Measurements from ENCODE around the gene EIF3D.

The EIF3D gene

DNA sequence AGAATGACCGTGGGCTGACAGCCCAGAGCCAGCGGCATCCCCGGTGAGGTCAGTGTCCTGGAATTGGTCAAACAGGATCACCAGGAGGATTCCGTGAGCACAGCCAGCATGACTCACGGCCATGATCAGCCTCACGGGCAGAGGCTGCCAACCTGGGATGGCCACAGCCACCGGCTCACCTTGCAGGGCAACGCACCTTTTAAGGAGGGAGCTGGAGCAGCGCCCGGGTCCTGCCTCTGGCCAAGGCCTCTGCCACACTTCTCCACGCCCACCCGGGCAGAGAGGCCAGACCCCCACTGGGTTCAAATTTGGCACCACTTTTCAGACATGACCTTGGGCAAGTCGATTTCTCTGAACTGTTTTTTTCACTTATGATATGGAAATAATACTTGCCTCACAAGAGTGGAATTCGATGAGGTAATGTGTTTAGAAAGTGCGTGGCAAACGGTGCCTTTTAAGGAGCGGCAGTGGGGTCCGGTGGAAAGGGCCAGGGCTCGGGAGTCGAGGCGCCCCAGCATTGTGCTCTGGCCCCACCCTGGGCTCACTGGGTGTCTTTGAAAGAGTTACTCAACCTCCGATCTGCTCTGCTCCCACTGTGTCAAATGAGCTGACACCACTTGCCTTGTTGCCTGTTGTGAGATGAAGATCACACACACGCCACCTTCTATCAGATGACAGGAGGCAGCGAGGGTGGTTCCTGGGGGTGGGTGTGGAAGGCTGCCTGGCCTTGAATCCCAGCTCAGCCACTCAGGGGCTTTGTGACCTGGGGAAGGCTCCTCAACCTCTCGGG is 63.5 kb downstream of the EIF3D start:
- peak; percentile 74 for DNase-seq

DNA sequence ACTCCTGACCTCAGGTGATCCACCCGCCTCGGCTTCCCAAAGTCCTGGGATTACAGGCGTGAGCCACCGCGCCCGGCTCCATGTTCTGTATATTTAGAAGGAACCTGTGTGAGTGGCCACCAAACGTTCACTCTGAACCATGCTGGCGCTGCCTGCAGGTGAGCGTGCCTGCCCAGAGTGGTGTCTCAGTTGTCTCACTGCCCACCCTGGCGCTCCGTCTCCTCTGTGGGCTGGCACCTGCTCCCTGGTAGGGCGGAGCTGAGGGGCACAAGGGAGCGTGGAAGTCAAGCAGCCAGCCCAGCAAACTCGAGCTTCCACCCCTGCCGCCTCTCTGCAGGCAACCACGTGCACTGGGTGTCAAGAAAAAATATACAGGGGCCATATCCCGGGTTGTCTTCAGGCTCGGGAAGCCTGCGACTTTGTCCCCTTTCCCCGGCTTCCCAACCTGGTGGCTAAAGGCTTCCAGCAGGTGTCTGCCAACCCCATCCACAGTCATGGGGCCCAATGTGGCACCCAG is 64.2 kb downstream of the EIF3D start:
- no peak for DNase-seq

DNA sequence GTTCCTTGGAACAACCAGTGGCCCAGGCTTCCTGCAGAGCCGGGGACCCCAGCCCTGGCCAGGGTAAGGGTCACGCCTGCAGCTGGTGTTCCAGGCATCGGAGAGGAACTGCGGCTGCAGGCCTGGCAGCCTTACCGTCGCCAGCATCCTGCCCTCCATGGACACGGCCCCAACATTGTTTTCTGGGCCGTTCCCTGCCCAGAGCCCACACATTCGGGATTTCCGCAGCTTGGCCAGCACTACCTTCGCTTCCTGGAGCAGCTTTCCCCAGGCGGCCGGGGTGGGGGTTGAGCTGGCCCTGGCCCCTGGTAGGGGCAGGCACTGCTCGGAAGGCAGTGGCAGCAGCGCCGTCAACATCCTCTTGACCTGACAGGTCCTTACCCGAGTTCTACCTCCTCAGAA is 65.2 kb downstream of the EIF3D start:
- no peak for DNase-seq

DNA sequence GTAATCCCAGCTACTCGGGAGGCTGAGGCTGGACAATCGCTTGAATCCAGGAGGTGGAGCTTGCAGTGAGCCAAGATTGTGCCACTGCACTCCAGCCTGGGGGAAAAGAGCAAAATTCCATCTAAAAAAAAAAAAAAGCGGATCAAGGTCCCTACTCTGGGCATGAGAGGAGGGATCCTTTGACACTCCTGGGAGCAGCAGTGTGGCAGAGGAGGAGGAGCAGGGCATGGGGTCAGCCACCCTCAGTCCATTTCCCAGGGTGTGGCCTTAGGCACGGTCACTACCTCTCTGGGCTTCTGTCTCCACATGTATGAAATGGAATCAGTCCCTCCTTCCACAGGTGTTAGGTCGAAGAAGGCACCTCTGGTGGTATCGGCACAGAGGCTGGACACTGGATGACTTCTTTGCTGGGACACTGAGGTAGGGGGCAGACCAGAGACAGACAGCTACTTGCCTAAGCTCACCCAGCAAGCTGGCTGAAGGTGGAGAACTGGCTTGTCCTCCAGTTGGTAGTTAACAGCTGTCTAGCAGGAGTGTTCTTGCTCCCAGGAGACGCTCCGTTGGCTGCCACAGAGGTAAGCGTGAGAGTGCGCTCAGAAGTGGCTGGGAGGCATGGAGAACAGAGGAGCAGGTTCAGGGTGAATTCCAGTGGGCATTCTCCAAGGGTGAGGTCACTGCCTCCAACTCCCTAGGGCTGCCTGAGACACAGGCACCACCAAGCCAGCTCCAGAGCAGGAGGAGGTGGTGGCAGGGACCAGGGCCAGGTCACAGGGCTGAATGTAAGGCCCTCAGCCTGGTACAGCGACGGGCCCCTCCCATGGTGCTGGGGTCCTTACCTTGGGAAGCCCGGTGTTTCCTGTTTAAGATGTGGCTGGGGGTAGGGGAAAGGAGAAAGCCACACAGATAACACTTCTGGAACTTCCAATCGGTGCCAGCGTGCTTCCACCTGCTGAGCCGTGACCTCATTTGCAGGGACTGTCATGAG is 67.0 kb downstream of the EIF3D start:
- peak; percentile 84 for DNase-seq

Measured in T1000 (cell line).